ENCODE measurements around the gene OPCML.

The OPCML gene

DNA sequence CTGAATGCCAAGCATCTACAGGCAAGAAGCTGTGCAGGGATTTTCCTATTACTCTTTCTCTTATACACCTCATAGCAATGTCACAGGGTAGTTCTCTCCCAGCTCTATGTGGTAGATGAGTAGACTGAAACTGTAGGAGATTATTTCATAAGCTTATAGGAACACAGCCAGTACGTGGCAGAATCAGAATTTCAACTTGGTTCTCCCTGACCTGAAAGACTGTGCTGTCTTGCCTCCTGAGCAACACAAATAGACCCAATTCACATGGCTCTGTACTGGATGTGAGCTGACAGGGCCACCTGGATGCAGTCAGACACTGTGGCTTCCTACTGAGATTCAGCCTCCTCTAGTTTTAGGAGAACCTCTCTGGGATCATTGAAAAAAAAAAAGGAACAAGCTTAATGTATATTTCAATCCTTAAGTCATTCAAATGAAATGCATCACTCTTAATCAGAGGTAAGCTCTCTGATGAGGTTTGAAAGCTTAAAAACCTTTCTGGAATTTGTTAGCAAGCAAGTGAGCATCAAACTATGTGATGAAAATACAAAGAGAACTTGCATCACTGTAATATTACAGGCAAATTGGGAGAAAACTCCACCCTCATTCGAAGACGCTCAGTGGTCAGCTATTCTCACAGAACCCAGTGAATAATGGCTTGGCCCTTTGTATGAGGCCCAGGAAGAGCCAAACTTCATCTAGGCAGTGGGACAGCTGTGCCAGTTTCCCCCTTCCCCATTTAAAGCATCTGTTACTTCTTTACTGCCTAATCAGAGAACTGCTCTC, 1122.5 kb downstream of the OPCML start:
- no peak overlapping the region for H3K4me3 ChIP-seq (ENCODE audit: low read depth, low read length)
- TF ChIP-seq, protein P1, sequence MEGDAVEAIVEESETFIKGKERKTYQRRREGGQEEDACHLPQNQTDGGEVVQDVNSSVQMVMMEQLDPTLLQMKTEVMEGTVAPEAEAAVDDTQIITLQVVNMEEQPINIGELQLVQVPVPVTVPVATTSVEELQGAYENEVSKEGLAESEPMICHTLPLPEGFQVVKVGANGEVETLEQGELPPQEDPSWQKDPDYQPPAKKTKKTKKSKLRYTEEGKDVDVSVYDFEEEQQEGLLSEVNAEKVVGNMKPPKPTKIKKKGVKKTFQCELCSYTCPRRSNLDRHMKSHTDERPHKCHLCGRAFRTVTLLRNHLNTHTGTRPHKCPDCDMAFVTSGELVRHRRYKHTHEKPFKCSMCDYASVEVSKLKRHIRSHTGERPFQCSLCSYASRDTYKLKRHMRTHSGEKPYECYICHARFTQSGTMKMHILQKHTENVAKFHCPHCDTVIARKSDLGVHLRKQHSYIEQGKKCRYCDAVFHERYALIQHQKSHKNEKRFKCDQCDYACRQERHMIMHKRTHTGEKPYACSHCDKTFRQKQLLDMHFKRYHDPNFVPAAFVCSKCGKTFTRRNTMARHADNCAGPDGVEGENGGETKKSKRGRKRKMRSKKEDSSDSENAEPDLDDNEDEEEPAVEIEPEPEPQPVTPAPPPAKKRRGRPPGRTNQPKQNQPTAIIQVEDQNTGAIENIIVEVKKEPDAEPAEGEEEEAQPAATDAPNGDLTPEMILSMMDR (IDR thresholded peaks at IDR 0.05; ENCODE audit: borderline replicate concordance, insufficient read depth, low read depth, low read length) = no peak

DNA sequence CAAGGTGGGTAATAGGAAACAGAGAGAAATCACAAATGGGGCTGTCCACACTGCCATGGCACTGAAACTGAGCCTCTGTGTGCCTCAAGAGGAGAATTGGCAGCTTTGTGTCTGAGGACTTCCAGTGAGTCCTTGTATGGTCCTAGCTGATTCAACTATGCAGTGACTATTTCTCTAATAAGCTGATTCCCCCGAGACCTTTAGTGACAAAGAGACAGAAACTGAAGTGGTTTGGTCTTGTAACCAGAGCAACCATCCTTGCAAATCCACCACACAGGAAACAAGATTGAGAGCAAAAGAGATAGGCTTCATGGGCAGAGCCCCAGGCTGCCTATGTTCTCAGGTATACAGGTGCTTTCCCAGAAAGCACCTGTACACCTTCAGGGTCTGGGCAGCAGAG, 1123.4 kb downstream of the OPCML start:
- TF ChIP-seq, protein P1 (IDR thresholded peaks at IDR 0.05; ENCODE audit: borderline replicate concordance, insufficient read depth, low read depth, low read length) = no peak
- H3K4me3 ChIP-seq (ENCODE audit: low read depth, low read length) = no peak overlapping the region

DNA sequence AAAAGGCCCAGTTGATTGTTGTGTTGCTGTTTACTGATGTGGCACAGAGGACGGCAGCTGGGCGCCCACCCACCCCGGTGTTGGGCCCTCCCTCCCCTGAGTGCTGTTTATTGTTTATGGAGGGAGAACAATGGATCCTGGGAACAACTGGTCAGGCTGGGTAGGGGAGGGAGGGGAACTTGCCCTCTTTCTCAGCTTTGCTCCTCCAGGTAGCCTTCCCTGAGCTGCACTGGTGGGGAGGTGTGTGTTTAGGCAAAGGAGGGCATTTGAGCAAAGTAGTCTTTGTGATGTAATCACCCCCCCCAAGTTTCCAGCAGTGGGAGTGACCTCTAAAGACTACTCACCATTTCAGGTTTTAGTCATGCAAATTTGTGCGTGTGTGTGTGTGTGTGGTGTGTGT, 1126.6 kb downstream of the OPCML start:
- TF ChIP-seq, protein P1 (IDR thresholded peaks at IDR 0.05; ENCODE audit: borderline replicate concordance, insufficient read depth, low read depth, low read length) = no peak
- no peak overlapping the region for H3K4me3 ChIP-seq (ENCODE audit: low read depth, low read length)

DNA sequence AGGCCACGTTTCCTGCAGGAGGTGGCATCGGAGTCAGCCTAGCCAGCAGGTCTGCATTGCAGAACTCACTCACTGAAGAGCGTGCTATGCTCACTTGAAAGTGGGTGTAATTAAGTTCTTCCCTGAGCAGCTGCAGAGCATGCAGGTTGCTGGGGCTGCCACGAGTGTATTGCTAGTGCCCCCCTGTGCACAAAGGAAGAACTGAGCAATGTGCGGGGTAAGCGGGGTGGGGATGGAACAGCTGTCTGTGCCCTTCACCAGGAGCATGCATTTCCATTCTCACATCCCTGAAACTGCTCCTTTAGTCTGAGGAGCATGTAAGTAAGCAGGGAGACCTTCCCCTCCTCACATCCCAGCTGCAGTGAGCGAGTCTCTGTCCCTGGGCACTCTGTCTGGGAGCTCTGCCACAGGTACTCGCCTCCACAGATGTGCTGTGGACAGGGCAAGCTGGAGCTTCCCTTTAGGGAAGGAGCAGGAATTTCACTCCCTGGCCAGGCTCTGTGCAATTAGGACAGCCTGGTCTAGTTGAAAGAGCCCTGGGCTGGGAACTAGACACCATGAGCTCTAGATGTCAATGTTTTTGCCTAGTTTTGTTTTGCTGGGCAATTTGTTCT, 1130.1 kb downstream of the OPCML start:
- H3K4me3 ChIP-seq (ENCODE audit: low read depth, low read length) = no peak overlapping the region
- TF ChIP-seq, protein P1 (IDR thresholded peaks at IDR 0.05; ENCODE audit: borderline replicate concordance, insufficient read depth, low read depth, low read length) = peak; percentile 91

DNA sequence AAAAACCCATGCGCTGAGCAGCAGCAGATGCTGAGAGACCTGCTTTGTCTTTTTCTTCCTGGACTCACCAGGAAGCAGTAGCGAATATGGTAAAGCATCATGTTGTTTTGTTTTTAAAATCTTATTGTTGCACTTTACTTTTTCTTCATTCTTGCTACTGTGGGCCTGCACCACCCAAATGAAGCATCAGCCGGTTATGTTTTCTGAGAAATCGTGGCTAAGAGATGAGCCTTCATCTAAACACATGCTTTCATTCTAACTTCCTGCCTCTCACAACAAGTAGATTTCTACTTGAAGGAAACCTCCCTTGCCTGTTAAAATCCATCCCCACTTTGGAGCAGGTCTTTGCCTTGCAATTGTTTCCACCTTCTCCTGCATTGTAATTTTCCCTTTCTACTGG, 1136.0 kb downstream of the OPCML start:
- H3K4me3 ChIP-seq (ENCODE audit: low read depth, low read length) = no peak overlapping the region
- TF ChIP-seq, protein P1 (IDR thresholded peaks at IDR 0.05; ENCODE audit: borderline replicate concordance, insufficient read depth, low read depth, low read length) = no peak

DNA sequence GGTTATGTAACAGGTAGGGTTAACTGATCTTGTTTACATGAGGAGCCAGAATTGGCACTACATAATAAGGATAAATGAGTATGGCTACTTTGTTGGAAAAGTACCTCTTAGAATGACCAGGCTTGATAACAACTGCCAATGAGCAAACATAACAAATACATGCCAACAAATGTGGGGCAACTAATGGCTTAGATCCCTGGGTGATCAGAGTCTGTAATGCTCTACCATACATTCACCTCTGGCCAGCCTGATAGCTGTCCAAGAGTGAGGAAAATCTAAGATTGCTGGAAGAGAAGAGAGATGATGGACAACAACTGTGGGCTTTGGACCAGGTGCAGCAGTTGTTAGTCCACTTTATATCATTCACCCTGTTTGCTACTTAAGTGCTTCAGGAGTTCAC, 1136.9 kb downstream of the OPCML start:
- TF ChIP-seq, protein P1 (IDR thresholded peaks at IDR 0.05; ENCODE audit: borderline replicate concordance, insufficient read depth, low read depth, low read length) = no peak
- H3K4me3 ChIP-seq (ENCODE audit: low read depth, low read length) = no peak overlapping the region

DNA sequence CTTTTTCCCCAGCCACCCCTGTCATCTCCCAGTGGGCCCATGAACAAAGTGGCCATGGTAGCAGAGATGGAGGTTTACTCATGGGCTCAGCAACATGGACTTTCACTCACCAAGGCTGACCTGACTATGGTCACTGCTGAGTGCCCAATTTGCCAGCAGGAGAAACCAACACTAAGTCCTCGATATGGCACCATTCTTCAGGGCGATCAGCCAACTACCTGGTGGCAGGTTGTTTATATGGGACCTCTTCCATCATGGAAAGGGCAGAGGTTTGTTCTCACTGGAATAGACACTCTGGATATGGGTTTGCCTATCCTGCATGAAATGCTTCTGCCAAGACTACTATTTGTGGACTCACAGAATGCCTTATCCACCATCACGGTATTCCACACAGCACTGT, 1152.8 kb downstream of the OPCML start:
- H3K4me3 ChIP-seq (ENCODE audit: low read depth, low read length) = no peak overlapping the region
- TF ChIP-seq, protein P1 (IDR thresholded peaks at IDR 0.05; ENCODE audit: borderline replicate concordance, insufficient read depth, low read depth, low read length) = no peak
